Esophagus squamous epithelium (tissue), 4 donors: Measurements from ENCODE around the gene CELSR3.

Experiments used
- POLR2A ChIP-seq, 4 donors: fragments of 450-650 bp; IDR thresholded peaks; one replicate each; pipeline ENCODE4 v1.6.1; 2017; ENCODE audit warnings: antibody characterized with exemption in 4 of 4, mild to moderate bottlenecking in 4 of 4, moderate library complexity in 3 of 4
- TF ChIP-seq, protein P1 (sequence below), 6 experiments: fragments of 450-650 bp in 4 of 6; fragments of 200-600 bp in 2 of 6; sonication (generic) in 2 of 6; IDR thresholded peaks; one replicate each; pipeline ENCODE4 v1.5.1; 2016 to 2019; ENCODE audit warnings: antibody characterized with exemption in 6 of 6, mild to moderate bottlenecking in 4 of 6, moderate library complexity in 4 of 6

DNA sequence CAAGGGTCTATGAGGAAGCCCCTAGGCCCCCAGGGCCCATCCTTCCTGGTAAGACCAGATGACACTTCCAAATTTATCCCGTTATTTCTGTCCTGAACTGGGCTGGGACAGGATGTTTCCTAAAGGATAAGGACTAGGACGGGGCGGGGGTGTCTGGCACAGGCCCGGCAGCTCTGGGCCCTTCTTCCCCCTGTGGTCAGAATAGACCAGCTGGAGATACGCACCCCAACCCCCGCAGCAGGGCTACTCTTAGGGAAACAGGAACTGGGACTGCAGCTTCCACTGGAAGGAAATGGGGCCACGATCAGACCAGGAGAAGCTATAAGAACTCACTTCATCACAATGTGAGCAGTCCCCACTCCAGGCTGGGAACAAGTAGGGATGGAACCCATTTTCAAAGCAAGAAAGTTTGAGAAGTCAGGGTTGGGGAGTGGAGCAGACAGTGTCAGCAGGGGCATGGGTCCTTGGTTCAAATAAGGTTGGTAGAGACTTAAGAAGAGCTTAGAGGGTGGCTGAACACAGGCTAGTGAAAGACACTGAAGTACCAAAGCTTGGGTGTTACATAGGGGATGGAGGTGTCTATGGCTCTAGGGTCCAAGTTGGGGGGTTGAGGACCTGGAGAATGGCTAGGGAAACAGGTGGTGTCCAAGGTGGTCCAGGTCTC lies 21.9 kb upstream of the CELSR3 start:
- TF ChIP-seq, protein P1, sequence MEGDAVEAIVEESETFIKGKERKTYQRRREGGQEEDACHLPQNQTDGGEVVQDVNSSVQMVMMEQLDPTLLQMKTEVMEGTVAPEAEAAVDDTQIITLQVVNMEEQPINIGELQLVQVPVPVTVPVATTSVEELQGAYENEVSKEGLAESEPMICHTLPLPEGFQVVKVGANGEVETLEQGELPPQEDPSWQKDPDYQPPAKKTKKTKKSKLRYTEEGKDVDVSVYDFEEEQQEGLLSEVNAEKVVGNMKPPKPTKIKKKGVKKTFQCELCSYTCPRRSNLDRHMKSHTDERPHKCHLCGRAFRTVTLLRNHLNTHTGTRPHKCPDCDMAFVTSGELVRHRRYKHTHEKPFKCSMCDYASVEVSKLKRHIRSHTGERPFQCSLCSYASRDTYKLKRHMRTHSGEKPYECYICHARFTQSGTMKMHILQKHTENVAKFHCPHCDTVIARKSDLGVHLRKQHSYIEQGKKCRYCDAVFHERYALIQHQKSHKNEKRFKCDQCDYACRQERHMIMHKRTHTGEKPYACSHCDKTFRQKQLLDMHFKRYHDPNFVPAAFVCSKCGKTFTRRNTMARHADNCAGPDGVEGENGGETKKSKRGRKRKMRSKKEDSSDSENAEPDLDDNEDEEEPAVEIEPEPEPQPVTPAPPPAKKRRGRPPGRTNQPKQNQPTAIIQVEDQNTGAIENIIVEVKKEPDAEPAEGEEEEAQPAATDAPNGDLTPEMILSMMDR (IDR thresholded peaks at IDR 0.05), result no peak
- TF ChIP-seq POLR2A (IDR thresholded peaks at IDR 0.05), result no peak
